Fibroblast of lung (primary cell): ENCODE results near the gene PSME3IP1. TPM values are rescaled to one million over a fixed set of nuclear protein-coding genes. Genes with fewer than 3 reads are reported as not detected.
A peak's percentile ranks its signal among the peaks of the same experiment; 100 is the strongest.

Source experiments
- DNase-seq, 2 donors: peaks; one replicate each; pipeline versions ENCODE4 v3.0.0 to v3.0.0-alpha.2; 2010; ENCODE audit warnings: low read depth in 2 of 2
- H2AFZ ChIP-seq: 2 replicates; pipeline ENCODE4 v1.5.1; 2012; ENCODE audit warnings: low read length, control low read depth, inconsistent platforms
- H3K27ac ChIP-seq: 2 replicates; pipeline ENCODE4 v1.5.1; 2011; ENCODE audit warnings: low read length, control low read depth; ENCODE audit not compliant: insufficient read depth
- H3K27me3 ChIP-seq: 2 replicates; pipeline ENCODE4 v1.5.1; 2011; ENCODE audit warnings: mild to moderate bottlenecking, low read length; ENCODE audit not compliant: control insufficient read depth, insufficient read depth
- H3K36me3 ChIP-seq: 2 replicates; pipeline ENCODE4 v1.5.1; 2011; ENCODE audit warnings: low read length; ENCODE audit not compliant: control insufficient read depth, insufficient read depth
- H3K4me1 ChIP-seq: 2 replicates; pipeline ENCODE4 v1.5.1; 2011; ENCODE audit warnings: low read length; ENCODE audit not compliant: control insufficient read depth, insufficient read depth; ENCODE audit errors: extremely low read depth
- H3K4me2 ChIP-seq: 2 replicates; pipeline ENCODE4 v1.5.1; 2011; ENCODE audit warnings: low read length, control low read depth; ENCODE audit not compliant: insufficient read depth; ENCODE audit errors: extremely low read depth
- H3K4me3 ChIP-seq, 4 experiments: fragments of 200-600 bp in 1 of 4; sonication (generic) in 1 of 4; replicated peaks in 1 of 4; 2 replicates each; pipeline ENCODE4 v1.5.1; 2011 to 2016; ENCODE audit warnings: low read length in 4 of 4, low read depth in 3 of 4, mild to moderate bottlenecking in 3 of 4, control low read depth in 2 of 4, inconsistent platforms in 1 of 4, mixed read lengths in 1 of 4; ENCODE audit not compliant: insufficient read depth in 1 of 4; ENCODE audit errors: control extremely low read depth in 1 of 4
- H3K79me2 ChIP-seq: 2 replicates; pipeline ENCODE4 v1.5.1; 2012; ENCODE audit warnings: mild to moderate bottlenecking, low read length, inconsistent platforms; ENCODE audit not compliant: control insufficient read depth, insufficient read depth
- H3K9ac ChIP-seq: 2 replicates; pipeline ENCODE4 v1.5.1; 2011; ENCODE audit warnings: mild to moderate bottlenecking, low read length, control low read depth; ENCODE audit not compliant: insufficient read depth
- H3K9me3 ChIP-seq: 2 replicates; pipeline ENCODE4 v1.5.1; 2012; ENCODE audit warnings: low read depth, low read length; ENCODE audit not compliant: control insufficient read depth, insufficient read depth
- H4K20me1 ChIP-seq: 2 replicates; pipeline ENCODE4 v1.5.1; 2011; ENCODE audit warnings: low read length; ENCODE audit not compliant: control insufficient read depth, insufficient read depth; ENCODE audit errors: extremely low read depth
- CTCF ChIP-seq, 2 donors: IDR thresholded peaks in 1 of 2; conservative IDR thresholded peaks in 1 of 2; 1 replicate in 1 of 2; 2 replicates in 1 of 2; pipeline ENCODE4 v1.5.1; 2011 to 2012; ENCODE audit warnings: low read length in 2 of 2, control low read depth in 1 of 2, inconsistent platforms in 1 of 2, low read depth in 1 of 2, mild to moderate bottlenecking in 1 of 2
- EZH2 ChIP-seq: IDR thresholded peaks from 2 replicates; pipeline ENCODE4 v1.5.1; 2012; ENCODE audit warnings: low read length, control low read depth, mild to moderate bottlenecking; ENCODE audit errors: missing control alignments
- polyA minus RNA-seq: library from RNA; depleted of rRNA, polyadenylated mRNA; stranded (reverse); fragments of >200 nt; gene quantifications from 2 replicates; pipeline ENCODE4 v1.2.3, GENCODE V29; 2011; ENCODE audit warnings: low replicate concordance
- polyA plus RNA-seq, 2 donors: library from polyadenylated mRNA; depleted of rRNA in 1 of 2; stranded (reverse) in 1 of 2; unstranded in 1 of 2; fragments of >200 nt; gene quantifications; 2 replicates each; pipeline ENCODE4 v1.2.1, GENCODE V29; 2011 to 2012; ENCODE audit warnings: missing spikeins in 1 of 2
- total RNA-seq: library from RNA; depleted of rRNA; stranded (reverse); fragments of >200 nt; gene quantifications from 2 replicates; pipeline ENCODE4 v1.2.1, GENCODE V29; 2014

PSME3IP1 gene
- total RNA-seq: 55.5 and 58.3 TPM in 2 replicates
- polyA plus RNA-seq: 64.6 and 77.0 TPM in 2 replicates
- 62.6 and 75.0 TPM in 2 replicates for polyA plus RNA-seq (2012)
- polyA minus RNA-seq: 57.9 and 88.3 TPM in 2 replicates

- peaks cover 80% of the 10 kb centered on the region for H3K79me2 ChIP-seq
- no peaks in the 10 kb centered on the region for H3K36me3 ChIP-seq
- H3K27ac ChIP-seq: peak within 1 kb of the TSS; percentile 93
- no peaks in the 10 kb centered on the region for H4K20me1 ChIP-seq
- TF ChIP-seq EZH2 (no peak), CTCF (conservative IDR thresholded peaks at IDR 0.05 in 1 of 2, IDR thresholded peaks at IDR 0.05 in 1 of 2; ENCODE audit: low read depth in 1 of 2, low read length in 2 of 2) (no peak)
- H3K4me2 ChIP-seq: peak within 1 kb of the TSS; percentile 92
- peaks cover 7% of the 10 kb centered on the region for H3K4me1 ChIP-seq
- no peaks in the 10 kb centered on the region for H3K9me3 ChIP-seq
- no peaks in the 10 kb centered on the region for H3K27me3 ChIP-seq
- peak within 1 kb of the TSS; percentile 96 for H3K9ac ChIP-seq
- peak; percentile 99 for DNase-seq
- H2AFZ ChIP-seq: peak within 1 kb of the TSS; percentile 64
- H3K4me3 ChIP-seq: peak within 1 kb of the TSS; percentile 89 to 95 (median 94)
These were observed at the start of gene PSME3IP1, which contains the start of gene RSPRY1 for GRCh38 chr16:57185945-57186871. PSME3IP1 (minus strand) TSS chr16:57186039; CDS start chr16:57173854, 12,185 bp downstream. RSPRY1 (plus strand) TSS chr16:57186329; CDS start chr16:57204659, 18,330 bp downstream.

GRCh38 chr16:57235128-57236021, 49.5 kb upstream of the PSME3IP1 start:
- no peak overlapping the region for H3K4me2 ChIP-seq
- H3K79me2 ChIP-seq: no peaks in the 10 kb centered on the region
- no peak overlapping the region for H3K9ac ChIP-seq
- no peaks in the 10 kb centered on the region for H3K4me1 ChIP-seq
- no peaks in the 10 kb centered on the region for H4K20me1 ChIP-seq
- no peak overlapping the region for H2AFZ ChIP-seq
- no peaks in the 10 kb centered on the region for H3K27me3 ChIP-seq
- no peak for TF ChIP-seq EZH2
- TF ChIP-seq CTCF (conservative IDR thresholded peaks at IDR 0.05 in 1 of 2, IDR thresholded peaks at IDR 0.05 in 1 of 2; ENCODE audit: low read depth in 1 of 2, low read length in 2 of 2): no peak
- no peak overlapping the region for H3K4me3 ChIP-seq
- H3K36me3 ChIP-seq: peaks cover 4% of the 10 kb centered on the region
- H3K27ac ChIP-seq: no peak overlapping the region
- H3K9me3 ChIP-seq: no peaks in the 10 kb centered on the region
- peak; percentile 44 to 74 for DNase-seq
